Natural killer cell (primary cell): Measurements from ENCODE around the gene UNC119. TPM values are rescaled to one million over a fixed set of nuclear protein-coding genes. Genes with fewer than 3 reads are reported as not detected.

Source experiments
- ATAC-seq, 3 donors: fragments of 150-1000 bp in 2 of 3; fragments of 200-7000 bp in 1 of 3; cut with Tn5 transposase; 1 replicate in 1 of 3; 2 replicates in 2 of 3; pipeline ENCODE4 v1.10.0; 2021; ENCODE audit warnings: mild to moderate bottlenecking in 2 of 3, moderate library complexity in 2 of 3
- DNase-seq, 2 donors: peaks; one replicate each; pipeline versions ENCODE4 v3.0.0 to v3.0.0-alpha.2; 2013 to 2021; ENCODE audit warnings: mixed read lengths in 1 of 2
- H3K27ac ChIP-seq: one replicate; pipeline ENCODE4 v1.5.1; 2013; ENCODE audit warnings: mild to moderate bottlenecking, low read length
- H3K27me3 ChIP-seq: one replicate; pipeline ENCODE4 v1.6.1; 2013; ENCODE audit warnings: low read length; ENCODE audit not compliant: control insufficient read depth, insufficient read depth
- H3K36me3 ChIP-seq: one replicate; pipeline ENCODE4 v1.6.1; 2013; ENCODE audit warnings: low read length; ENCODE audit not compliant: control insufficient read depth, insufficient read depth
- H3K4me1 ChIP-seq: one replicate; pipeline ENCODE4 v1.6.1; 2013; ENCODE audit warnings: low read length; ENCODE audit not compliant: control insufficient read depth, insufficient read depth
- H3K4me3 ChIP-seq: one replicate; pipeline ENCODE4 v1.5.1; 2013; ENCODE audit warnings: low read length
- H3K9me3 ChIP-seq: one replicate; pipeline ENCODE4 v1.6.1; 2013; ENCODE audit warnings: low read length; ENCODE audit not compliant: control insufficient read depth, insufficient read depth
- H3K27ac Mint-ChIP-seq, 2 donors: one replicate each; pipeline ENCODE4 v1.8.0; 2022; ENCODE audit warnings: mild to moderate bottlenecking in 2 of 2, mixed read lengths in 2 of 2, moderate library complexity in 1 of 2
- H3K27me3 Mint-ChIP-seq, 2 donors: one replicate each; pipeline ENCODE4 v1.8.0; 2022; ENCODE audit warnings: low read depth in 2 of 2, mixed read lengths in 2 of 2
- H3K36me3 Mint-ChIP-seq: one replicate; pipeline ENCODE4 v1.8.0; 2022; ENCODE audit warnings: mixed read lengths
- H3K4me1 Mint-ChIP-seq, 2 donors: one replicate each; pipeline ENCODE4 v1.8.0; 2022; ENCODE audit warnings: mixed read lengths in 2 of 2
- H3K4me3 Mint-ChIP-seq: one replicate; pipeline ENCODE4 v1.8.0; 2022; ENCODE audit warnings: mild to moderate bottlenecking, moderate library complexity, mixed read lengths
- H3K9me3 Mint-ChIP-seq, 2 donors: one replicate each; pipeline ENCODE4 v1.8.0; 2022; ENCODE audit warnings: mixed read lengths in 2 of 2
- WGBS: methylation state at CpG from one replicate; pipeline ENCODE4 v1.1.7; 2013; ENCODE audit warnings: missing lambda C conversion rate; ENCODE audit not compliant: insufficient coverage; 5-methylcytosine and 5-hydroxymethylcytosine counted together
- intact Hi-C: fragments of 100-400 bp; cut with micrococcal nuclease; formaldehyde crosslinking; loops from one replicate; pipeline ENCODE4 v1.14.2; 2022
- total RNA-seq, 4 donors: library from RNA; stranded (reverse); fragments of 120-200 nt in 1 of 4; gene quantifications; one replicate each; pipeline versions ENCODE4 v1.2.3 to v1.2.4, GENCODE V29; 2013 to 2022
- TF ChIP-seq, protein P1 (sequence below): fragments of 200-600 bp; IDR thresholded peaks from one replicate; pipeline ENCODE4 v1.8.0; 2022; ENCODE audit warnings: antibody characterized with exemption

UNC119 gene
- total RNA-seq, 3 donors from 2014 or later (not counting 1 experiment from before 2014, with no cell fraction given), result 79.1 to 106 (median 79.3) TPM

DNA sequence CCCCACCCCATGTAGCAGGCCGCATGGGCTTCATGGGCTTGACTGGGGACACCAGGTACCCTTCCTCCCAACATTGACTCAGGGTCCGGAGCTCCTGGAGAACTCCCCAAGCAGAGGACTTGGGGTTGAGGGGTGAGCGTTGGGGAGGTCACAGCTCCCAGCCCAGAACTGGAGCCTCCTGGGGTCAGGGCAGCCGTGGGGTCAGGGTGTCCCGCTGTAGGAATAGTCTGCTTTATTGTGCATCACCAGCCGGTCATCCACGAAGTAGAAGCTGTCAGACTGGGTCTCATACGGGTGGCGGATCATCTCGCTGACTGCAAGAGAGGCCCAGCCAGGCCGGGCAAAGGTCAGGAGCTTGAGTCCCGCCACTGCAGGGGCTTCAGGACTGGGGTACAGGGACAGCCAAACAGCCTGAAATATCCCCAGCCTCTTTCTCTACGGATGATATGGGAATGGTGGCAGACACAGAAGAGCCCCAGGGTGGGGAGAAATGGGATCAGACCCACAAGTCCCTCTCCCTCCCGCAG, 5.3 kb downstream of the UNC119 start:
- DNase-seq, result no peak
- peaks cover 10% of the 10 kb centered on the region for H3K36me3 ChIP-seq
- H3K27ac ChIP-seq, result peak overlapping the region; percentile 88
- H3K27me3 Mint-ChIP-seq, result no peaks in the 10 kb centered on the region
- H3K4me3 ChIP-seq, result no peak overlapping the region
- H3K9me3 ChIP-seq, result no peaks in the 10 kb centered on the region
- no peaks in the 10 kb centered on the region for H3K36me3 Mint-ChIP-seq
- TF ChIP-seq, protein P1, sequence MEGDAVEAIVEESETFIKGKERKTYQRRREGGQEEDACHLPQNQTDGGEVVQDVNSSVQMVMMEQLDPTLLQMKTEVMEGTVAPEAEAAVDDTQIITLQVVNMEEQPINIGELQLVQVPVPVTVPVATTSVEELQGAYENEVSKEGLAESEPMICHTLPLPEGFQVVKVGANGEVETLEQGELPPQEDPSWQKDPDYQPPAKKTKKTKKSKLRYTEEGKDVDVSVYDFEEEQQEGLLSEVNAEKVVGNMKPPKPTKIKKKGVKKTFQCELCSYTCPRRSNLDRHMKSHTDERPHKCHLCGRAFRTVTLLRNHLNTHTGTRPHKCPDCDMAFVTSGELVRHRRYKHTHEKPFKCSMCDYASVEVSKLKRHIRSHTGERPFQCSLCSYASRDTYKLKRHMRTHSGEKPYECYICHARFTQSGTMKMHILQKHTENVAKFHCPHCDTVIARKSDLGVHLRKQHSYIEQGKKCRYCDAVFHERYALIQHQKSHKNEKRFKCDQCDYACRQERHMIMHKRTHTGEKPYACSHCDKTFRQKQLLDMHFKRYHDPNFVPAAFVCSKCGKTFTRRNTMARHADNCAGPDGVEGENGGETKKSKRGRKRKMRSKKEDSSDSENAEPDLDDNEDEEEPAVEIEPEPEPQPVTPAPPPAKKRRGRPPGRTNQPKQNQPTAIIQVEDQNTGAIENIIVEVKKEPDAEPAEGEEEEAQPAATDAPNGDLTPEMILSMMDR, result no peak
- H3K4me3 Mint-ChIP-seq, result peak overlapping the region; percentile 81
- no peaks in the 10 kb centered on the region for H3K9me3 Mint-ChIP-seq
- H3K27ac Mint-ChIP-seq, result peak overlapping the region; percentile 87 to 93
- intact Hi-C loops, result no loop called here
- no peak for ATAC-seq
- peaks cover 51% of the 10 kb centered on the region for H3K4me1 ChIP-seq
- H3K4me1 Mint-ChIP-seq, result peaks cover 35 to 49% of the 10 kb centered on the region in 2 donors
- no peaks in the 10 kb centered on the region for H3K27me3 ChIP-seq
- 94% methylated on average over 12 of the region's 14 CpGs for WGBS

DNA sequence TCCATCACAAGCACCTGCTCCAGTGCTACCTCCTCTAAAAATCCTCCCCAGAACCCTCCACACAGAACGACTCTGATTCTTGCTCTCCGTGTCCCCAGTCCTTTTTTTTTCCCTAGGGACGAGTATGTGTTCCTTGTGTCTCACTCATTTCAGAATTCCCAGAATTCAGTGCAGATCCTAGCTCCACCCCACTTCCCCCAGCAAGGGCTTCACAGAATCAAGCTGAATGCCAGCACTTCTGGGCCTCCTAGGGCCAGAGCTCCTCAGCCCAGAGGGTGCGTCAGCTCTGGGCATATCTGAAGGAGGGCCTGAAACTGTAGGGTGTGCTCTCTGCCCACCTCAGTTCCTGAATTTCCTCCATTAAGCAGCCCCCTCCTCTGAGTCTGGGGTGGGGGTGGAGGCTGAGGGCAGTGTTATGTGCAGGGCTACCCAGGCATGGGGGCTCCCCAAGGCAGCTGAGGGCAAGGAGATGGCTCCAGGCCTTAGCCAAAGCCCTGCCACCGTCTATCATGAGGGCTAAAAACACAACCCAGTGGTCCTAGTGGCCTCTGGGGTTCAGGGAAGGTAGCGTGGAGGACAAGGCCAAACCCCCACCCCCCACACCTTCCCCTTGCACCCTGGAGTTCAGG, 6.5 kb downstream of the UNC119 start:
- WGBS, result 93% methylated on average over 5 of the region's 6 CpGs
- H3K36me3 Mint-ChIP-seq, result no peaks in the 10 kb centered on the region
- TF ChIP-seq, protein P1, result no peak
- no peaks in the 10 kb centered on the region for H3K27me3 Mint-ChIP-seq
- H3K27ac Mint-ChIP-seq, result peak overlapping the region; percentile 87 to 93
- ATAC-seq (no peak), DNase-seq (no peak)
- intact Hi-C loops, result no loop called here
- Histone ChIP-seq H3K27me3 (no peaks in the 10 kb centered on the region), H3K9me3 (no peaks in the 10 kb centered on the region), H3K27ac (no peak overlapping the region), H3K36me3 (peaks cover 10% of the 10 kb centered on the region), H3K4me1 (peaks cover 39% of the 10 kb centered on the region), H3K4me3 (no peak overlapping the region)
- no peaks in the 10 kb centered on the region for H3K9me3 Mint-ChIP-seq
- peaks cover 24 to 36% of the 10 kb centered on the region in 2 donors for H3K4me1 Mint-ChIP-seq
- no peak overlapping the region for H3K4me3 Mint-ChIP-seq

GRCh38 chr17:28545141-28545503, 7.3 kb downstream of the UNC119 start:
- H3K36me3 Mint-ChIP-seq, result no peaks in the 10 kb centered on the region
- DNase-seq (no peak), ATAC-seq (no peak)
- H3K4me1 Mint-ChIP-seq, result peaks cover 17 to 29% of the 10 kb centered on the region in 2 donors
- no peaks in the 10 kb centered on the region for H3K9me3 ChIP-seq
- H3K27ac ChIP-seq, result no peak overlapping the region
- H3K27ac Mint-ChIP-seq, result peak overlapping the region; percentile 4 to 30
- no peak overlapping the region for H3K4me3 Mint-ChIP-seq
- intact Hi-C loops, result no loop called here
- no peak overlapping the region for H3K4me3 ChIP-seq
- no peaks in the 10 kb centered on the region for H3K27me3 Mint-ChIP-seq
- H3K9me3 Mint-ChIP-seq, result no peaks in the 10 kb centered on the region
- 86% methylated on average over 2 of the region's 2 CpGs for WGBS
- peaks cover 32% of the 10 kb centered on the region for H3K4me1 ChIP-seq
- H3K36me3 ChIP-seq, result peaks cover 10% of the 10 kb centered on the region
- TF ChIP-seq, protein P1, result no peak
- no peaks in the 10 kb centered on the region for H3K27me3 ChIP-seq
